H1 (cell line): Measurements from ENCODE around the gene AFAP1L1. TPM values are rescaled to one million over a fixed set of nuclear protein-coding genes. Genes with fewer than 3 reads are reported as not detected.

ENCODE experiments used
- BCL11A ChIP-seq, 2 experiments: IDR thresholded peaks; one replicate each; pipeline ENCODE4 v1.6.1; 2011; ENCODE audit warnings: low read depth in 2 of 2, low read length in 2 of 2, mild to moderate bottlenecking in 2 of 2
- CEBPB ChIP-seq: IDR thresholded peaks from 2 replicates; pipeline ENCODE4 v1.6.1; 2012; ENCODE audit warnings: low read depth, low read length
- CTBP2 ChIP-seq: IDR thresholded peaks from 2 replicates; pipeline ENCODE4 v1.7.0; 2011; ENCODE audit warnings: borderline replicate concordance, mild to moderate bottlenecking, moderate library complexity, mixed read lengths, low read length; ENCODE audit not compliant: insufficient read depth, insufficient read length
- EGR1 ChIP-seq: IDR thresholded peaks from 2 replicates; pipeline ENCODE4 v1.6.1; 2011; ENCODE audit warnings: low read depth, low read length, borderline replicate concordance
- HDAC2 ChIP-seq, 2 experiments: fragments of 300-600 bp in 1 of 2; sonication (generic) in 1 of 2; IDR thresholded peaks; 2 replicates each; pipeline ENCODE4 v1.6.1; 2011 to 2012; ENCODE audit warnings: low read depth in 2 of 2, low read length in 2 of 2, mild to moderate bottlenecking in 2 of 2, moderate library complexity in 2 of 2, borderline replicate concordance in 1 of 2, inconsistent platforms in 1 of 2
- RFX5 ChIP-seq: IDR thresholded peaks from 2 replicates; pipeline ENCODE4 v1.6.1; 2011; ENCODE audit warnings: low read depth, low read length, improper control_type of control experiment, borderline replicate concordance
- RNF2 ChIP-seq: fragments of 200-900, 300-1000 bp; sonication (generic); IDR thresholded peaks from 2 replicates; pipeline ENCODE4 v1.7.1; 2016; ENCODE audit warnings: borderline replicate concordance, low read depth, mild to moderate bottlenecking, antibody characterized with exemption, low read length; ENCODE audit not compliant: poor library complexity, severe bottlenecking; ENCODE audit errors: missing control alignments
- SUZ12 ChIP-seq: fragments of 200-600 bp; sonication (generic); IDR thresholded peaks from 2 replicates; pipeline ENCODE4 v1.6.1; 2012; ENCODE audit warnings: mild to moderate bottlenecking, inconsistent platforms, low read length, moderate library complexity, mixed read lengths
- polyA plus RNA-seq, 7 experiments: library from polyadenylated mRNA; depleted of rRNA in 3 of 7; stranded (reverse) in 5 of 7; unstranded in 2 of 7; fragments of >200 nt in 5 of 7; fragments of 200-250 nt in 2 of 7; gene quantifications; 1 replicate in 5 of 7; 2 replicates in 1 of 7; 4 replicates in 1 of 7; pipeline versions ENCODE4 v1.2.1 to v1.2.3, GENCODE V29; 2011 to 2013; ENCODE audit warnings: missing spikeins in 2 of 7, mixed read lengths in 2 of 7
- total RNA-seq: library from RNA; stranded (reverse); fragmentation: NEBNext Ultra II Directional; extraction: Animal tissue kit (Norgen Biotek cat#: 25700); gene quantifications from 2 replicates; pipeline ENCODE4 v1.2.1, GENCODE V29; 2021
- TF ChIP-seq, protein P1 (sequence below): fragments of 300-600 bp; sonication (generic); IDR thresholded peaks from 2 replicates; pipeline ENCODE4 v1.7.1; 2012; ENCODE audit warnings: low read length, moderate library complexity, mild to moderate bottlenecking, inconsistent platforms; ENCODE audit not compliant: insufficient replicate concordance
- TF ChIP-seq, protein P2 (sequence below): IDR thresholded peaks from 2 replicates; pipeline ENCODE4 v1.6.1; 2011; ENCODE audit warnings: low read depth, mild to moderate bottlenecking, low read length; ENCODE audit not compliant: insufficient read depth

AFAP1L1 gene
- total and polyA plus RNA-seq, 2 of the 8 experiments (the other 6 are each of a cell fraction or from before 2014, with no cell fraction given) = 0.79 to 4.7 TPM

DNA sequence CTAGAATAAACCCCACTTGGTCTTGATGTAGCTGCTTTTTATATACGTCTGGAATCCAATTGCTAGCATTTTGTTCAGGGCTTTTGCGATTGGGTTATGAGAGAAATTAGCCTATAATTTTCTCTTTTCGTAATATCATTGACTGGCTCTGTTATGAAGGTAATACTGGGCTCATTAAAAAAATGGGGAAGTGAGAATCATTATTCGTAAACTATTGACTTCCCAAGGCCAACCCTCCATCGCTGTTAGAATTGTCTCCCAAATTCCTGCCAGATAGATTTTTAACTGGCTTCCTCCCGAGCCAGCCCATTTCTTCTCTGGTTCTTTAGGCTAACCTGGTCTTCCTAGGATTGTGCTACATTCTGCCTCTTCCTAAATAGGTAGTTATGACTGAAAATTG, 37.7 kb downstream of the AFAP1L1 start (continued):
- TF ChIP-seq, protein P1, sequence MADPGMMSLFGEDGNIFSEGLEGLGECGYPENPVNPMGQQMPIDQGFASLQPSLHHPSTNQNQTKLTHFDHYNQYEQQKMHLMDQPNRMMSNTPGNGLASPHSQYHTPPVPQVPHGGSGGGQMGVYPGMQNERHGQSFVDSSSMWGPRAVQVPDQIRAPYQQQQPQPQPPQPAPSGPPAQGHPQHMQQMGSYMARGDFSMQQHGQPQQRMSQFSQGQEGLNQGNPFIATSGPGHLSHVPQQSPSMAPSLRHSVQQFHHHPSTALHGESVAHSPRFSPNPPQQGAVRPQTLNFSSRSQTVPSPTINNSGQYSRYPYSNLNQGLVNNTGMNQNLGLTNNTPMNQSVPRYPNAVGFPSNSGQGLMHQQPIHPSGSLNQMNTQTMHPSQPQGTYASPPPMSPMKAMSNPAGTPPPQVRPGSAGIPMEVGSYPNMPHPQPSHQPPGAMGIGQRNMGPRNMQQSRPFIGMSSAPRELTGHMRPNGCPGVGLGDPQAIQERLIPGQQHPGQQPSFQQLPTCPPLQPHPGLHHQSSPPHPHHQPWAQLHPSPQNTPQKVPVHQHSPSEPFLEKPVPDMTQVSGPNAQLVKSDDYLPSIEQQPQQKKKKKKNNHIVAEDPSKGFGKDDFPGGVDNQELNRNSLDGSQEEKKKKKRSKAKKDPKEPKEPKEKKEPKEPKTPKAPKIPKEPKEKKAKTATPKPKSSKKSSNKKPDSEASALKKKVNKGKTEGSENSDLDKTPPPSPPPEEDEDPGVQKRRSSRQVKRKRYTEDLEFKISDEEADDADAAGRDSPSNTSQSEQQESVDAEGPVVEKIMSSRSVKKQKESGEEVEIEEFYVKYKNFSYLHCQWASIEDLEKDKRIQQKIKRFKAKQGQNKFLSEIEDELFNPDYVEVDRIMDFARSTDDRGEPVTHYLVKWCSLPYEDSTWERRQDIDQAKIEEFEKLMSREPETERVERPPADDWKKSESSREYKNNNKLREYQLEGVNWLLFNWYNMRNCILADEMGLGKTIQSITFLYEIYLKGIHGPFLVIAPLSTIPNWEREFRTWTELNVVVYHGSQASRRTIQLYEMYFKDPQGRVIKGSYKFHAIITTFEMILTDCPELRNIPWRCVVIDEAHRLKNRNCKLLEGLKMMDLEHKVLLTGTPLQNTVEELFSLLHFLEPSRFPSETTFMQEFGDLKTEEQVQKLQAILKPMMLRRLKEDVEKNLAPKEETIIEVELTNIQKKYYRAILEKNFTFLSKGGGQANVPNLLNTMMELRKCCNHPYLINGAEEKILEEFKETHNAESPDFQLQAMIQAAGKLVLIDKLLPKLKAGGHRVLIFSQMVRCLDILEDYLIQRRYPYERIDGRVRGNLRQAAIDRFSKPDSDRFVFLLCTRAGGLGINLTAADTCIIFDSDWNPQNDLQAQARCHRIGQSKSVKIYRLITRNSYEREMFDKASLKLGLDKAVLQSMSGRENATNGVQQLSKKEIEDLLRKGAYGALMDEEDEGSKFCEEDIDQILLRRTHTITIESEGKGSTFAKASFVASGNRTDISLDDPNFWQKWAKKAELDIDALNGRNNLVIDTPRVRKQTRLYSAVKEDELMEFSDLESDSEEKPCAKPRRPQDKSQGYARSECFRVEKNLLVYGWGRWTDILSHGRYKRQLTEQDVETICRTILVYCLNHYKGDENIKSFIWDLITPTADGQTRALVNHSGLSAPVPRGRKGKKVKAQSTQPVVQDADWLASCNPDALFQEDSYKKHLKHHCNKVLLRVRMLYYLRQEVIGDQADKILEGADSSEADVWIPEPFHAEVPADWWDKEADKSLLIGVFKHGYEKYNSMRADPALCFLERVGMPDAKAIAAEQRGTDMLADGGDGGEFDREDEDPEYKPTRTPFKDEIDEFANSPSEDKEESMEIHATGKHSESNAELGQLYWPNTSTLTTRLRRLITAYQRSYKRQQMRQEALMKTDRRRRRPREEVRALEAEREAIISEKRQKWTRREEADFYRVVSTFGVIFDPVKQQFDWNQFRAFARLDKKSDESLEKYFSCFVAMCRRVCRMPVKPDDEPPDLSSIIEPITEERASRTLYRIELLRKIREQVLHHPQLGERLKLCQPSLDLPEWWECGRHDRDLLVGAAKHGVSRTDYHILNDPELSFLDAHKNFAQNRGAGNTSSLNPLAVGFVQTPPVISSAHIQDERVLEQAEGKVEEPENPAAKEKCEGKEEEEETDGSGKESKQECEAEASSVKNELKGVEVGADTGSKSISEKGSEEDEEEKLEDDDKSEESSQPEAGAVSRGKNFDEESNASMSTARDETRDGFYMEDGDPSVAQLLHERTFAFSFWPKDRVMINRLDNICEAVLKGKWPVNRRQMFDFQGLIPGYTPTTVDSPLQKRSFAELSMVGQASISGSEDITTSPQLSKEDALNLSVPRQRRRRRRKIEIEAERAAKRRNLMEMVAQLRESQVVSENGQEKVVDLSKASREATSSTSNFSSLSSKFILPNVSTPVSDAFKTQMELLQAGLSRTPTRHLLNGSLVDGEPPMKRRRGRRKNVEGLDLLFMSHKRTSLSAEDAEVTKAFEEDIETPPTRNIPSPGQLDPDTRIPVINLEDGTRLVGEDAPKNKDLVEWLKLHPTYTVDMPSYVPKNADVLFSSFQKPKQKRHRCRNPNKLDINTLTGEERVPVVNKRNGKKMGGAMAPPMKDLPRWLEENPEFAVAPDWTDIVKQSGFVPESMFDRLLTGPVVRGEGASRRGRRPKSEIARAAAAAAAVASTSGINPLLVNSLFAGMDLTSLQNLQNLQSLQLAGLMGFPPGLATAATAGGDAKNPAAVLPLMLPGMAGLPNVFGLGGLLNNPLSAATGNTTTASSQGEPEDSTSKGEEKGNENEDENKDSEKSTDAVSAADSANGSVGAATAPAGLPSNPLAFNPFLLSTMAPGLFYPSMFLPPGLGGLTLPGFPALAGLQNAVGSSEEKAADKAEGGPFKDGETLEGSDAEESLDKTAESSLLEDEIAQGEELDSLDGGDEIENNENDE = no peak
- TF ChIP-seq RNF2 = no peak
- TF ChIP-seq, protein P2, sequence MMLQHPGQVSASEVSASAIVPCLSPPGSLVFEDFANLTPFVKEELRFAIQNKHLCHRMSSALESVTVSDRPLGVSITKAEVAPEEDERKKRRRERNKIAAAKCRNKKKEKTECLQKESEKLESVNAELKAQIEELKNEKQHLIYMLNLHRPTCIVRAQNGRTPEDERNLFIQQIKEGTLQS = no peak
- TF ChIP-seq SUZ12 = no peak
- no peak for TF ChIP-seq CEBPB
- no peak for TF ChIP-seq BCL11A (IDR thresholded peaks at IDR 0.05; ENCODE audit: low read depth in 2 of 2, low read length in 2 of 2)
- TF ChIP-seq RFX5 = no peak
- no peak for TF ChIP-seq CTBP2
- no peak for TF ChIP-seq EGR1
- TF ChIP-seq HDAC2 (IDR thresholded peaks at IDR 0.05; ENCODE audit: borderline replicate concordance in 1 of 2, low read depth in 2 of 2, low read length in 2 of 2) = no peak
